Choroid plexus epithelial cell (primary cell): ENCODE measurements around the gene MMAA.
A peak's percentile ranks its signal among the peaks of the same experiment; 100 is the strongest.

ENCODE experiments used
- DNase-seq: peaks from one replicate; pipeline ENCODE4 v3.0.0-alpha.2; 2010; ENCODE audit warnings: low read depth
- H3K4me3 ChIP-seq: 2 replicates; pipeline ENCODE4 v1.5.1; 2011; ENCODE audit warnings: low read depth, mild to moderate bottlenecking, control low read depth, low read length, moderate library complexity
- TF ChIP-seq, protein P1 (sequence below): conservative IDR thresholded peaks from 2 replicates; pipeline ENCODE4 v1.5.1; 2011; ENCODE audit warnings: low read depth, mild to moderate bottlenecking, control low read depth, inconsistent platforms, low read length, moderate library complexity

The MMAA gene

GRCh38 chr4:145602129-145602760 is 16.9 kb upstream of the MMAA start:
- DNase-seq = no peak
- TF ChIP-seq, protein P1, sequence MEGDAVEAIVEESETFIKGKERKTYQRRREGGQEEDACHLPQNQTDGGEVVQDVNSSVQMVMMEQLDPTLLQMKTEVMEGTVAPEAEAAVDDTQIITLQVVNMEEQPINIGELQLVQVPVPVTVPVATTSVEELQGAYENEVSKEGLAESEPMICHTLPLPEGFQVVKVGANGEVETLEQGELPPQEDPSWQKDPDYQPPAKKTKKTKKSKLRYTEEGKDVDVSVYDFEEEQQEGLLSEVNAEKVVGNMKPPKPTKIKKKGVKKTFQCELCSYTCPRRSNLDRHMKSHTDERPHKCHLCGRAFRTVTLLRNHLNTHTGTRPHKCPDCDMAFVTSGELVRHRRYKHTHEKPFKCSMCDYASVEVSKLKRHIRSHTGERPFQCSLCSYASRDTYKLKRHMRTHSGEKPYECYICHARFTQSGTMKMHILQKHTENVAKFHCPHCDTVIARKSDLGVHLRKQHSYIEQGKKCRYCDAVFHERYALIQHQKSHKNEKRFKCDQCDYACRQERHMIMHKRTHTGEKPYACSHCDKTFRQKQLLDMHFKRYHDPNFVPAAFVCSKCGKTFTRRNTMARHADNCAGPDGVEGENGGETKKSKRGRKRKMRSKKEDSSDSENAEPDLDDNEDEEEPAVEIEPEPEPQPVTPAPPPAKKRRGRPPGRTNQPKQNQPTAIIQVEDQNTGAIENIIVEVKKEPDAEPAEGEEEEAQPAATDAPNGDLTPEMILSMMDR = no peak
- H3K4me3 ChIP-seq = no peak overlapping the region

DNA sequence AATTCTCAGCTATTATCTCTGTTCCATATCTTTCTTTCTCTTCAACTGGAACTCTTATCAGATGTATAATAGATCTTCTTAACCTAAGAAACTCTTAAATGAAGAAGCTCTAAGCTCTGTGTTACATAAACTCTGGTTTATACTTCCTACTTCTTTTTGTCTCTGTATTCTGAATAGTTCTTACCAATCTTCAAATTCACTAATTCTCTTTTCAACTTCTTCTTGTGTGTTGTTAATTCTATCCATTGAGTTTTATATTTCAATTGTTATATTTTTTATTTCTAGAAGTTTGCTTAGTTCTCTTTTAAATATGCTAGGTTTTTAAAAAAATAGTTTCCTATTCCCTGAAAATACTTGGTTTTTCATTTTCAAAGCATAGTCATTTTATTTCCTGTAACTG is 13.2 kb upstream of the MMAA start:
- no peak overlapping the region for H3K4me3 ChIP-seq
- DNase-seq = no peak
- TF ChIP-seq, protein P1 = no peak

GRCh38 chr4:145609481-145610427 is 9.4 kb upstream of the MMAA start:
- peak; percentile 86 for DNase-seq
- no peak overlapping the region for H3K4me3 ChIP-seq
- TF ChIP-seq, protein P1 = peak; percentile 86

GRCh38 chr4:145613566-145614232 is 5.5 kb upstream of the MMAA start:
- TF ChIP-seq, protein P1 = no peak
- no peak overlapping the region for H3K4me3 ChIP-seq
- DNase-seq = no peak

- DNase-seq = no peak
- H3K4me3 ChIP-seq = no peak overlapping the region
- TF ChIP-seq, protein P1 = no peak
Observed at GRCh38 chr4:145614233-145614610, 5.0 kb upstream of the MMAA start.

GRCh38 chr4:145618210-145618931 is 814 bp upstream of the MMAA start:
- peak overlapping the region; percentile 76 for H3K4me3 ChIP-seq
- DNase-seq = peak; percentile 30
- TF ChIP-seq, protein P1 = no peak
